NCI-H774 (cell line): ENCODE data around the gene MACO1.
"Not testable (repeated sequence)": the region's sequence is repeated elsewhere in the genome, so short reads cannot be mapped to it uniquely, and the experiment has no call there.

Experiments used
- DNase-seq: peaks from one replicate; lab custom pipeline; 2025; lab: John Stamatoyannopoulos, UW

Gene MACO1, protein sequence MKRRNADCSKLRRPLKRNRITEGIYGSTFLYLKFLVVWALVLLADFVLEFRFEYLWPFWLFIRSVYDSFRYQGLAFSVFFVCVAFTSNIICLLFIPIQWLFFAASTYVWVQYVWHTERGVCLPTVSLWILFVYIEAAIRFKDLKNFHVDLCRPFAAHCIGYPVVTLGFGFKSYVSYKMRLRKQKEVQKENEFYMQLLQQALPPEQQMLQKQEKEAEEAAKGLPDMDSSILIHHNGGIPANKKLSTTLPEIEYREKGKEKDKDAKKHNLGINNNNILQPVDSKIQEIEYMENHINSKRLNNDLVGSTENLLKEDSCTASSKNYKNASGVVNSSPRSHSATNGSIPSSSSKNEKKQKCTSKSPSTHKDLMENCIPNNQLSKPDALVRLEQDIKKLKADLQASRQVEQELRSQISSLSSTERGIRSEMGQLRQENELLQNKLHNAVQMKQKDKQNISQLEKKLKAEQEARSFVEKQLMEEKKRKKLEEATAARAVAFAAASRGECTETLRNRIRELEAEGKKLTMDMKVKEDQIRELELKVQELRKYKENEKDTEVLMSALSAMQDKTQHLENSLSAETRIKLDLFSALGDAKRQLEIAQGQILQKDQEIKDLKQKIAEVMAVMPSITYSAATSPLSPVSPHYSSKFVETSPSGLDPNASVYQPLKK

GRCh38 chr1:25430073-25430966 is at the start of gene MACO1:
Gene MACO1 (plus strand): TSS chr1:25430897. CDS start chr1:25431099, 202 bp downstream.
- DNase-seq: peak; percentile 80

DNA sequence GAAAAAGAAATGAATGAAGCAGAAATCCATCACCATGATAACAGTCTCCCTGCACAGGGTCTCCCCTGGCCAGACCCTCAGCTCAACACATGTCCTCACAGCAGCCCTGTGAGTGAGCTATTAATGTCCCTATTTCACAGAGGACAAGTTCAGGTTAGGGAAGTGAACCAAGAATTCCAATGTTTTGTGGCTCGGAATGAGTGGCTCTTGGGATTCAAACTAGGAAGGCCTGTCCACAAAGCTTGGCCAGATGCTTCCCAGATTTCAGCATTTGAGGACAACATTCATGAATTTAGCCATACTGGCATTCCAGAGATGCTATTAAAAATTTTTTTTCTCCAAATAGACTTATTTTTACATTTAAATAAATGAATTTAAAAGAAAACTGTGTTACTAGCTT is 48.2 kb upstream of the MACO1 start:
- not testable (repeated sequence) for DNase-seq

DNA sequence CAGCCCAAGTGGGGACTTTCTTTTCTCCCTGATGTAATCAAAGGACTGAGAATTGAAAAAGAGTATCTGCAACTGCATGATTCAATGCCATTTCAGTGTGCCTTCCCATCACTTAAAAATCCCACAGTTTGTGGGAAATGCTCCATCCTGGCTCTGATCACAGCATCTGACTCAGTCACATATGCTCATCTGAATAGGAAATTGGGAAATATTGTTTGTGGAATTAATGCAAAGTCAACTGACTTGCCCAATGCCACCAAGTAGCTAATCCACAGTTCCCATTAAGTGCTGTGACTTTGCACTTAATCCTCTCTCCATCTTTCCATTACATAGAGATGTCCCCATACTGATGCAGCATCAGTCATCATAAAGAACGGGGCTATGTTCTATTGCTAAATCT is 47.6 kb upstream of the MACO1 start:
- not testable (repeated sequence) for DNase-seq

DNA sequence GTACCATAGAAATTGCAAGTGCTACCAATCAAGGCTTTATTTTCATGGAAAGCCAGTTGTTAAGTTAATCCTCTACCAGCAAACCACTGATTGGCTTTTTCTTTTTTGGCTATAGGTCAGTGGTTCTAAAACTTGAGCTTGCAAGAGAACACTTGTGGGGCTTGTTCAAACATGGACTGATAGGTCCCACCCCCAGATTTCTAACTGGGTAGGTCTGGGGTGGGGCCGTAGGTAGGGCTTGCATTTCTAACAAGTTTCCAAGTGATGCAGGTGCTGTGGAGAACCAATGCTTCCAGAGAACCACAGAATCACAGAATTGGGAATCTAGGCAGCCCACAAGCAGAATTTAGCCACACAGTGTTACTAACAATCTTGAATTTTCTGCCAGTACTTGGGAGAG is 46.8 kb upstream of the MACO1 start:
- not testable (repeated sequence) for DNase-seq

GRCh38 chr1:25387096-25387495 is 43.6 kb upstream of the MACO1 start:
- not testable (repeated sequence) for DNase-seq

GRCh38 chr1:25388691-25389090 is 42.0 kb upstream of the MACO1 start:
- DNase-seq: not testable (repeated sequence)

- not testable (repeated sequence) for DNase-seq
These were observed 41.0 kb upstream of the MACO1 start for GRCh38 chr1:25389721-25390120.

DNA sequence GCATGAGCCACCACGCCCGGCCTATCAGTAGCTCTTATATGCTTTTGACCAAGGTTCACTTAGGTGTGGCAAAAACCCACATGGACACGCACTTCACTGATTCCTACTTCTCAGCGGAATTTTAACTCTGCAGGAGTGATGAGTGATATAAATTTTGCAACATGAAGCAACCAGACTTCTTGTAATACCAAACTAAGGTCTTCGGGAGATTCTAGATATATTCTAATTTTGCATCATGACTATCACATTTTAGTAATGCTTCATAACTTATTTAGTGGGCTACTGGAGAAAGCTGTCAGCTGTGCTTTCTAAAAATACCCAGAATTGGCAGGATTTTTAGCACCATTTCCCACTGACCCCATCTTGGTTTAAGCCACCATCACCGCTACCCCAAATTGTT is 37.9 kb upstream of the MACO1 start:
- no peak for DNase-seq

GRCh38 chr1:25397549-25397948 is 33.1 kb upstream of the MACO1 start:
- not testable (repeated sequence) for DNase-seq

GRCh38 chr1:25398079-25398478 is 32.6 kb upstream of the MACO1 start:
- not testable (repeated sequence) for DNase-seq

GRCh38 chr1:25402947-25403803 is 27.5 kb upstream of the MACO1 start:
- not testable (repeated sequence) for DNase-seq

GRCh38 chr1:25405731-25406305 is 24.9 kb upstream of the MACO1 start:
- not testable (repeated sequence) for DNase-seq

DNA sequence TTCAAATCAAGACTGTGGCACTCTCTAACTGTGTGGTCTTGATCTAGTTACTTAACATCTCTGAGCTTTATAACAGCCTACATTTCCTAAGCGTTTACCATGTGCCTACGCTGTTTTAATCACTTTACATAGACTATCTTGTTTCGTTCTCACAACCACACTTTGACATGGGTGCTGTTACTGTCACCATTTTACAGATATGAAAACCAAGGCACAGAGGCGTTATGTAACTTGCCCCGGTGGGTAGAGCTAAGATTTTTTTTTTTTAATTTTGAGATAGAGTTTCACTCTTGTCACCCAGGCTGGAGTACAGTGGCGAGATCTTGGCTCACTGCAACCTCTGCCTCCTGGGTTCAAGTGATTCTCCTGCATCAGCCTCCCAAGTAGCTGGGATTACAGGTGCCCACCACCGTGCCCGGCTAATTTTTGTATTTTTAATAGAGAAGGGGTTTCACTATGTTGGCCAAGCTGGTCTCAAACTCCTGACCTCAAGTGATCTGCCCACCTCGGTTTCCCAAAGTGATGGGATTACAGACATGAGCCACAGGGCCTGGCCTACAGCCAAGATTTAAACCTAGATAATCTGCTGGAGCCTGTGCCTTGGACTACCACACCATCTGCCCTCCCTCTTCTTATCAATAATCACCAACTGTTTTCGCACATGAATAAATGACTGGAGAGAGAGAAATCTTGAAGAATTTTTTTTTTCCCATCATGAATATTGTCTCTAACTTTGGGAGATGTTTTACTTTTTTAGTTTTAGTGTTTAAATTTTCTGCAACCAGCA is 20.9 kb upstream of the MACO1 start:
- not testable (repeated sequence) for DNase-seq

DNA sequence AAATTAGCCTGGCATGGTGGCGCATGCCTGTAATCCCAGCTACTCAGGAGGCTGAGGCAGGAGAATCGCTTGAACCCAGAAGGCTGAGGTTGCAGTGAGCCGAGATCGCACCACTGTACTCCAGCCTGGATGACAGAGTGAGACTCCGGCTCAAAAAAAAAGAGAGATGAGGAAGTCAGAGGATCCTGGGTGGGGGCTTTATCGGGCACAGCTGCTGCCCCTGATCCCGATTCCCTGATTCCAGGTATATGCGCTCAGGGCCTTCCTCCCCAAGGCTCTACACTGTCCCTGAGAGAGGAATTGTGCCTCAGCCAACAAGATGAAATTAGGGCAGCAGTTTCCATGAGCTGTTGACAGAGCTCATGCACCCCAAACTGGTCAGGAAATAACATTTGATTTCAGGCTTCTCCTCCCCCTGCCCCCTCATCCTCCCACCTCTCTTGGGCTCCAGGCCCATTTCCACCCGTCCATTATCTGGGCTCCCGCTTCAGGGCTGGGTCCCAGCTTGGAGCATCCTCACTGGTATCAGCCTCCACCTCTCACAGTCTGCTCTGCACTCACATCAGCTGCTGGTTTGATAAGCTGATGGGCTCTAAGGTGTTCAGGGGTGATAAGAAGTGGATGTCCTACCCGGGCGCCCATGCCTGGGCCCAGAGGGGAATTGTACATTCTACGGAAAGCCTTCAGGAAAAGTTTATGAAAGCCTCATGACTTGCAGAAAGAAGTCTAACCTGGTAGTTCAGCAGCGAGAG is 17.6 kb upstream of the MACO1 start:
- DNase-seq: not testable (repeated sequence)

DNA sequence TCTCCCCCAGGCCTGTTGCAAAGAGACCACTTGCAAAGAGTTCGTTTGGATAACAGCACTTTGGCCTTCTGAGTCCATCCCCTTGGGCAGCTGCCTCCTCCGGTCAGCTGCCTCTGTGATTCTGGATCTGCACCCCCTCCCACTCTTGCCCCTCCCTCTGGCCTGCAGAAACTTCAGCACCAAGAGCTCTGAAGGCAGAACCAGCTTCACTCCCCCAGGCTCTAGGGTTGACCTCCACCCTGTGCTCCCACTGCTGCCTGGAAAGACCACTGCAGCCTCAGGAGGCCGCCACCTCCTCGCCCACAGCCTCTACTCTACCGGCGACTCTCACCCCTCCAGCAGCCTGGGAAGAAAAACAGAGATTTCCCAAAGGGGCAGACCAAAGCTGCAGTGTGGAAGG is 16.5 kb upstream of the MACO1 start:
- DNase-seq: not testable (repeated sequence)

- DNase-seq: not testable (repeated sequence)
These were observed 16.1 kb upstream of the MACO1 start for GRCh38 chr1:25414578-25414977.

DNA sequence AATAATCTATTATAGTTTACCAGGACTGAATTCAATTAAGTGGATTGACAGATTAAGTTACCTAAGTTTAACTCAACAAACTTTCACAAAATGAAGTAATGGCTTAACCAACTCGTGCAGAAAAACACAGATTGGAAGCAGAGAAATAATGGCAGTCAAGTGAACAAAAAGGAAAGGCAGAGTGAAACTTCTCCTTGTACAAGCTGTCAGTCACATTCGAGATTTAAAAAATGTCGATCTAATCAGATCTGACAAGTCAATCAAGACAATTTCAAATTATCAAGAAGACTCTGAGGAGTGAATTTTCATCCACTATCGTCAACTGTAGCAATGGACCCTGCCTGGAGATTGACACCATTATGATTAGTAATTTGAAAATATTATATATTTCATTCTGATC is 13.4 kb upstream of the MACO1 start:
- not testable (repeated sequence) for DNase-seq

- DNase-seq: not testable (repeated sequence)
These were observed 11.4 kb upstream of the MACO1 start for GRCh38 chr1:25419339-25419738.

GRCh38 chr1:25420715-25421114 is 10.0 kb upstream of the MACO1 start, which contains the start of gene RHCE:
Gene RHCE (minus strand): TSS chr1:25420825. CDS start chr1:25420786, 39 bp downstream.
- DNase-seq: not testable (repeated sequence)
